ENCODE data around the gene EXOSC10. TPM values are rescaled to one million over a fixed set of nuclear protein-coding genes. Genes with fewer than 3 reads are reported as not detected.
"Not testable (repeated sequence)": the region's sequence is repeated elsewhere in the genome, so short reads cannot be mapped to it uniquely, and the experiment has no call there.

EXOSC10 gene
- polyA plus RNA-seq, 3 donors, result 79.6 to 103 (median 92.1) TPM

GRCh38 chr1:11129649-11130390, 30.2 kb upstream of the EXOSC10 start:
- DNase-seq (ENCODE audit: extremely low read depth in 1 of 11, low read depth in 9 of 11, low spot score in 4 of 11), result no peak

GRCh38 chr1:11126569-11126968, 26.9 kb upstream of the EXOSC10 start:
- DNase-seq (ENCODE audit: extremely low read depth in 1 of 11, low read depth in 9 of 11, low spot score in 4 of 11), result no peak

- DNase-seq (ENCODE audit: extremely low read depth in 1 of 11, low read depth in 9 of 11, low spot score in 4 of 11), result no peak
Observed at GRCh38 chr1:11125931-11126330, 26.3 kb upstream of the EXOSC10 start.

GRCh38 chr1:11124965-11125364, 25.3 kb upstream of the EXOSC10 start:
- DNase-seq (ENCODE audit: extremely low read depth in 1 of 11, low read depth in 9 of 11, low spot score in 4 of 11), result no peak

- DNase-seq (ENCODE audit: extremely low read depth in 1 of 11, low read depth in 9 of 11, low spot score in 4 of 11), result no peak
Observed at GRCh38 chr1:11116318-11116717, 16.6 kb upstream of the EXOSC10 start.

GRCh38 chr1:11114966-11115365, 15.3 kb upstream of the EXOSC10 start:
- no peak for DNase-seq (ENCODE audit: extremely low read depth in 1 of 11, low read depth in 9 of 11, low spot score in 4 of 11)

- no peak for DNase-seq (ENCODE audit: extremely low read depth in 1 of 11, low read depth in 9 of 11, low spot score in 4 of 11)
Observed at GRCh38 chr1:11109047-11109760, 9.5 kb upstream of the EXOSC10 start.

- peak in 8 of 11 donors; percentile 13 to 66 (median 33) for DNase-seq (ENCODE audit: extremely low read depth in 1 of 11, low read depth in 9 of 11, low spot score in 4 of 11)
Observed at GRCh38 chr1:11107599-11107998, 7.9 kb upstream of the EXOSC10 start.

GRCh38 chr1:11105586-11105985, 5.9 kb upstream of the EXOSC10 start:
- no peak for DNase-seq (ENCODE audit: extremely low read depth in 1 of 11, low read depth in 9 of 11, low spot score in 4 of 11)

- DNase-seq (ENCODE audit: extremely low read depth in 1 of 11, low read depth in 9 of 11, low spot score in 4 of 11), result no peak
Observed at GRCh38 chr1:11101347-11101746, 1.7 kb upstream of the EXOSC10 start.

- not testable (repeated sequence) for DNase-seq (ENCODE audit: extremely low read depth in 1 of 11, low read depth in 9 of 11, low spot score in 4 of 11)
Observed at GRCh38 chr1:11100806-11101205, 1.1 kb upstream of the EXOSC10 start.

- DNase-seq (ENCODE audit: extremely low read depth in 1 of 11, low read depth in 9 of 11, low spot score in 4 of 11), result no peak
Observed at GRCh38 chr1:11100149-11100493, 452 bp upstream of the EXOSC10 start.

- DNase-seq (ENCODE audit: extremely low read depth in 1 of 11, low read depth in 9 of 11, low spot score in 4 of 11), result no peak
Observed at GRCh38 chr1:11098931-11099309, 749 bp downstream of the EXOSC10 start.

- DNase-seq (ENCODE audit: extremely low read depth in 1 of 11, low read depth in 9 of 11, low spot score in 4 of 11), result not testable (repeated sequence)
Observed at GRCh38 chr1:11083784-11084183, 15.9 kb downstream of the EXOSC10 start.

GRCh38 chr1:11080931-11081330, 18.7 kb downstream of the EXOSC10 start:
- no peak for DNase-seq (ENCODE audit: extremely low read depth in 1 of 11, low read depth in 9 of 11, low spot score in 4 of 11)

GRCh38 chr1:11078631-11079030, 21.0 kb downstream of the EXOSC10 start:
- DNase-seq (ENCODE audit: extremely low read depth in 1 of 11, low read depth in 9 of 11, low spot score in 4 of 11), result no peak

GRCh38 chr1:11073398-11073797, 26.3 kb downstream of the EXOSC10 start:
- DNase-seq (ENCODE audit: extremely low read depth in 1 of 11, low read depth in 9 of 11, low spot score in 4 of 11), result not testable (repeated sequence)

GRCh38 chr1:11072216-11072917, 27.3 kb downstream of the EXOSC10 start:
- DNase-seq (ENCODE audit: extremely low read depth in 1 of 11, low read depth in 9 of 11, low spot score in 4 of 11), result no peak

GRCh38 chr1:11071463-11072215, 28.0 kb downstream of the EXOSC10 start:
- DNase-seq (ENCODE audit: extremely low read depth in 1 of 11, low read depth in 9 of 11, low spot score in 4 of 11), result no peak
